HTR-8/SVneo (cell line): Measurements from ENCODE around the gene AQP1.

Source experiments
- DNase-seq: peaks from one replicate; pipeline ENCODE4 v3.0.0; 2011; ENCODE audit warnings: low spot score, mixed read lengths; ENCODE audit not compliant: insufficient read length
- FAIRE-seq: peaks from 2 replicates; lab custom pipeline; 2011; peaks lifted over from hg19 to GRCh38; lab: Jason Lieb, UNC

The AQP1 gene

DNA sequence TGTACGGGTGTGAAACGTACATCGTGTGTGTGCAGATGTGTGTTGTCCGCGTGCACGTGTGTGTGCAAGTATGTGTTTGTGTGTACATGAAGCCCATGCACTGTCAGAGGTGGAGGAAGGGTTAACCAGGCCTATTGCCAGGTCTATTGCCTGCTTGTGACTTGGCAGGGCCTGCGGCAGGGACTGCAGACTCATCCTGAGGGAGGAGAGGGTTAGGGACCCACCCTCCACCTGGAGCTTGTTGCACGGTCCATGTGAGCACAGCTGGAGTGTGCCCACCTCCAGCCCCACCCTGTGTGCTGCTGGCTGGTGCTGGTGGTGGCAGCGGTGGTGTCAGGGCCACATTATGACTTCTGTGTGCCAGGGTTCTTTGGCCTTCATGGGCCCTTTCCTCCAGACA is 7.1 kb upstream of the AQP1 start:
- FAIRE-seq = peak; percentile 94
- DNase-seq = no peak

GRCh38 chr7:30905078-30906012 is 6.3 kb upstream of the AQP1 start:
- no peak for FAIRE-seq
- no peak for DNase-seq

GRCh38 chr7:30906014-30906413 is 5.6 kb upstream of the AQP1 start:
- no peak for DNase-seq
- no peak for FAIRE-seq

- FAIRE-seq (no peak), DNase-seq (no peak)
Measured at GRCh38 chr7:30906515-30907240, 5.0 kb upstream of the AQP1 start.

DNA sequence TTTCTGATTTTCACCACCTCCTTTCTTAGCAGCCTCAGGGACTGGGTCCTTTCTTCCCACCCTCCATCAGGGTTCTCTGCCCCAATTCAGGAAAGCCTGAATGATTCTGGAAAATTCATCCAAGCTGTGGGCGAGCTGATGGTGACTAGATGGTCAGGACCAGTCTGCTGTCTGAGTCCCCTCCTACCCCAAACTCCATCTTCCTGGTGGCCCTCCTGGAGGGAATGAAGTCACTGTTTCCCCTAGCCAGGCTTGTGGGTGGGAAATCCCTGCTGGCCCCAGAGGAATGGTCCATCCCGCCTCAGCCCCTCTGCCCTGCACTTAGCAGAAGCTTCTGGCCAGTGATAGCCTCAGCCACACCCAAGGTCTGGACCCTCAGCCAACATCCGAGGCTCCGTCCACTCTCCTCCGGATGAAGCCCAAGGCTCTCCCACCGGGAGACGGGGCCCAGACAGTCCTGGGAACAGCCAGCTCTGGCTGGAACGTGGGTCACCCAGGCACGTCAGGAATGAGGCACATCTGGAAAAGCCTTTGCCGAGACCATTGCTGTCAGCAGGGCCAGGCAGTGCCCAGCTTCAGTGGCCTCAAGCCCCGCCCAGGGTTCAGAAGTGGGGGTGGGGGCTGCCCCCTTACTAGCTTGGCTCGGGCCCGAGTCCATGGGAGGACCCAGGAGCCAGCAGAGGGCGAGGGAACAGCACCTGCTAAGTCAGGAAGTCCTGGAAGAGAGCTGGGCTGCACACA is 4.0 kb upstream of the AQP1 start:
- FAIRE-seq (no peak), DNase-seq (no peak)

DNA sequence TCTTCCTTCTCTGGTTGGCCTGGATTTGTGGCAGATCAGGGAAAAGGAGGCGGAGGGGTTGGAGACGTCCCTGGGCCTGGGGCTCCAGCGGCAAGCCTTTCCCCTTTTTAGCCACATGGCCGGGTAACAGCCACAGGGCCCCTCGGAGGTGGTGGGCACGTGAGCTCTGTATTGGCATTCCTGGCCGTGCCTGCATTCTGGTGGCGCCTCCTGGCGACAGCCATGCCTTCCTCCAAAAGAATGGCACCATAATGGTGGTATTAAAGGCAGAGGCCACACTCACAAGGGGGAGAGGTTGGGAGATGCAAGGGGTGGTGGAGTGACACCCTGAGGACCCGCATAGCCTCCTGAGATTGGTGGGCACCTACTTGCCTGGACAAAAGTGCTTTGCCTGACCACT is 3.0 kb upstream of the AQP1 start:
- FAIRE-seq (no peak), DNase-seq (no peak)

- DNase-seq (no peak), FAIRE-seq (no peak)
Measured at GRCh38 chr7:30909431-30909830, 2.2 kb upstream of the AQP1 start.

- FAIRE-seq (no peak), DNase-seq (no peak)
Measured at GRCh38 chr7:30910411-30911073, 1.1 kb upstream of the AQP1 start.

- no peak for DNase-seq
Measured at GRCh38 chr7:30911133-30911532, 520 bp upstream of the AQP1 start.

DNA sequence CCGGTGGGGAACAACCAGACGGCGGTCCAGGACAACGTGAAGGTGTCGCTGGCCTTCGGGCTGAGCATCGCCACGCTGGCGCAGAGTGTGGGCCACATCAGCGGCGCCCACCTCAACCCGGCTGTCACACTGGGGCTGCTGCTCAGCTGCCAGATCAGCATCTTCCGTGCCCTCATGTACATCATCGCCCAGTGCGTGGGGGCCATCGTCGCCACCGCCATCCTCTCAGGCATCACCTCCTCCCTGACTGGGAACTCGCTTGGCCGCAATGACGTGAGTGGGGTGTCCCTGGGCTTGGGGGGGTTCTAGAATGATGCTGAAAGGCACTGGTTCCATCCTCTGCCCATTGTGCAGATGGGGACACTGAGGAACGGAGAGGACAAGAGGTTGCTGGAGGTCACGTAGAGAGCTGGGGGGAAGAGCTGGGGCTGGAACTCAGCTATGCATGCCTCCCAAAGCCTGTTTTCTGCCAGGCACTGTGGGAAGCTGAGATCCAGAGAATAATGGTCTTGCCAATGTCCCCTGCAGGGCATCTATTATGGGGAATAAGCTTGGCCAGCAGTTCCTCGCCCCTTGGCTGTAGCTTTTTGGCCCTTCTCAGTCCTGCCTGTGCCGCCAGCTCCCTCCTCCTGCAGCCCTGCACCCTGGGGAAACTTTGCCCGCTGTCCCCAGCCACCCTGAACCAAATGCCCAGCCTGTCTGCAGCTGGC is 523 bp downstream of the AQP1 start:
- DNase-seq (no peak), FAIRE-seq (no peak)

More at GRCh38 chr7:30911133-30911532, 520 bp upstream of the AQP1 start:
- FAIRE-seq = no peak

DNA sequence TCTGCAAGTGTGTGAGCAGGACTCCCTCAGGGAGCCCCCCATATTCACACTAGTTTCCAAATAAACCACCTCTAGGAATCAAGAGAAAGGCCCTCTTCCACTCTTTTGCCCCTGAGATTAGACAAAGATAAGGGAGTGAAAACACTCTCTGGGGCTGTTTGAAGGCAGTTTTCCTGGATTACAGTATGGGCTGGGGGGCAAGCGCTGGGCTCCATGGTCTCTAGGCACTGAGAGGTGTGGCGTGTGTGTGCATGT is 1.0 kb downstream of the AQP1 start:
- DNase-seq (no peak), FAIRE-seq (no peak)

- DNase-seq = no peak
- FAIRE-seq = peak; percentile 57
Measured at GRCh38 chr7:30912986-30913811, 1.5 kb downstream of the AQP1 start.

DNA sequence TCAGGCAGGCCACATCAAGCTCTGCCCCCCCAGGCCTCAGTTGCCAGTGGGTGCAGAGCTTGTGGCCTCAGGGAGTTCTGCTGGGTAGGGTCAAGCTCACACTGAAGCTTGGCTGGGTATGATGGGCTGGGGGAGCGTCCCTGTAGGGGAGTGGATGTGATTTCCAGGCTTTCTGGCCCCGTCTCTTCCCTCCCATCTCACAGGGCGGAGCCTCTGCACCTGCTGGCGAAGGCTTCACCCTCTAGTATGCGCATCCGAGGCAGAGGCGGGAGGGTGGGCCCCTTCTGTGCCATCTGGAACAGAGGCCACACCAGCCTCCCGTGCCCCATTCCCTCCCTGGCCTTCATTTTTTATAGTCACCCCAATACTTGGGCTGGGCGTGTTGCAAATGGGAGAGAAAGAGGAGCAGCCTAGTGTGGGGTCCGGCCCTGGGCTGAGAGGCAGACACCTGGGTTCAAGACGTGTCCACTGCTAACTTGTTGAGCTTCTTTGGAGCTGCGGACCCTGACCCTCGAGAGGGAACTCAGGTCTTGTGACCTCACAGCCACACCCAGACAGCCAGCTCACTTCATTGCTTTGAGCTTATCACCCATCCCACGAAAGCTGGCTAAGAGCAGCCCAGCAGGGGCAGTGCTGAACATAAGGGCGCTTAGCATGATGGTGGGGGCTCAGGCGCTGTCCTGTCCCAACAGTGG is 2.3 kb downstream of the AQP1 start:
- no peak for FAIRE-seq
- DNase-seq = no peak

- peak; percentile 56 for DNase-seq
- FAIRE-seq = no peak
Measured at GRCh38 chr7:30914596-30914995, 2.9 kb downstream of the AQP1 start.

DNA sequence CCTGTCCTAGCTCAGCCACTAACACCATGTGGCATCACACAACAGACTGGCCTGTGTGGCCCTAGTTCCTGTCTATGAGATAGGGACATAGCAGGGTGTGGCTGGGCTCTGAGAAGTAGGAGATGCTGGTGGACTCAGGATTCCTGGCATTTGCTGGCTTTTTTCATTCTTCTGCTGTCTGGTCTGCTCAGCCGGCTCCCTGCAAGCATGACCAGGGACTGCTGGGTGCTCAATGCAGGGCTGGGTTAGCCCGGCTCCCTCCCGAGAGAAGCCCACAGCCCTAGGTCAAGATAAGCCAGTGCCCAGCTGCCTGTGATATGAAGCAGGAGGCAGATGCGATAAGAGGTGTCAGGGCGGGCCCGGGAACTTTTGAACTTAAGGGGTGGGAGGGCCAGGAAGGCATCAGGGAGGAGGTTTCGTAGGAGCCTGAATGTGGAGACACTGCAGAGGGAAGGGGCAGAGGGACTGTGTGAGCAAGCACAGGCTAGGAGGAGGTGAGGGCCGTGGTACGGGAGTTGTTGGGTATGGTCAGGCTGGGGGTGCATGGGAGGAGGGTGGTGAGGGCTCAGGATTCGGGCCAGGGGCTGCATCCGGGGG is 3.5 kb downstream of the AQP1 start:
- no peak for FAIRE-seq
- no peak for DNase-seq

- FAIRE-seq = no peak
- no peak for DNase-seq
Measured at GRCh38 chr7:30915751-30916150, 4.1 kb downstream of the AQP1 start.

DNA sequence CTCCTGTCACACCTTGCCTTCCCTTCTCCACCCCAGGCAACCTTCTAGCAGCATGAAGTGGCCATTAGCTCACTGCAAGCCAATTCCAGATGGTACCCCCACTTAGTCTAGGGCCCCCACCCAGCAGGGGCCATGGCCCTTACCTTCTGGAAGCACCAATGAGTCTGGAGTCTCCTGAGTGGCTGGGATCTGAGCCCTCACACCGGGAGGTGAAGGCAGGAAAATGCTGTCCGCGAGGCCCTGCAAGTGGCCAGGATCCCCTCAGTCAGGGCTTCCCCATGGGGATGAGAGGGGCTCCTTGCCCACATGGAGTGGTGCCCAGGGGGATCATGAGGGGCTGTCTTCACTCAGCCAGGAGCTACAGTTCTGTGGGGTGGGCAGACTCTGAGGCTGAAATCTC is 4.6 kb downstream of the AQP1 start:
- no peak for FAIRE-seq
- DNase-seq = no peak

DNA sequence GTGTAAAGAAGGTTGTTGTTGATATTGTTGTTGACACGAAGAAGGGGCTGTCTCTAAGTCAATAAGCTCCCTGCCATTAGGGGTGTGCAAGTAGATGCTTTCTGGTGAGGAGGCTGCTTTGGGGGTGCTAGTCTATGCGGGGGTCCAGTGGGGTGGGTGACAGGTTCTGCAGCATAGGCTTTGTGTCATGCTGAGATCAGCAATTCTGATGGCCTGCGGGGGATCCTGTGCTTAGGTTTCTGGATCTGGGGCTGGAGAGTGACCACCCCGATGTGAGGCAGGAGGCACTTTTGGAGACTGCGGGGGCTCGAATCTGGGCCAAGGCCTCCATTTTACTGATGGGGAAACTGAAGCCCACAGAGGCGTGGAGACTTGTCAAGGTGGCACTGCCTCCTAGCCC is 5.1 kb downstream of the AQP1 start:
- no peak for DNase-seq
- no peak for FAIRE-seq
